Measurements from ENCODE around the gene TRPM4.
"Not testable (repeated sequence)": the region's sequence is repeated elsewhere in the genome, so short reads cannot be mapped to it uniquely, and the experiment has no call there.

The TRPM4 gene

DNA sequence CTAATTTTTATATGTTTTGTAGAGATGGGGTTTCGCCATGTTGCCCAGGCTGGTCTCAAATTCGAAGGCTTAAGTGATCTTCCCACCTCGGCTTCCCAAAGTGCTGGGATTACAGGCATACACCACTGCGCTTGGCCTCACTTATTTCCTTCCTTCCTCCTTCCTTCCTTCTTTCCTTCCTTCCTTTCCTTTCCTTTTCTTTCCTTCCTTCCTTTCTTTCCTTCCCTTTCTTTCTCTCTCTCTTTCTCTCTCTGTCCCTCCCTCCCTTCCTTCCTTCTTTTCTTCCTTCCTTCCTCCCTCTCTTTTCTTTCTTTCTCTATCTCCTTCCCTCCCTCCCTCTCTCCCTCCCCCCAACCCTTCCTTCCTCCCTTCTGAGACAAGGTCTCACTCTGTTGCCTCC is 36.8 kb downstream of the TRPM4 start:
- FAIRE-seq, result no peak

DNA sequence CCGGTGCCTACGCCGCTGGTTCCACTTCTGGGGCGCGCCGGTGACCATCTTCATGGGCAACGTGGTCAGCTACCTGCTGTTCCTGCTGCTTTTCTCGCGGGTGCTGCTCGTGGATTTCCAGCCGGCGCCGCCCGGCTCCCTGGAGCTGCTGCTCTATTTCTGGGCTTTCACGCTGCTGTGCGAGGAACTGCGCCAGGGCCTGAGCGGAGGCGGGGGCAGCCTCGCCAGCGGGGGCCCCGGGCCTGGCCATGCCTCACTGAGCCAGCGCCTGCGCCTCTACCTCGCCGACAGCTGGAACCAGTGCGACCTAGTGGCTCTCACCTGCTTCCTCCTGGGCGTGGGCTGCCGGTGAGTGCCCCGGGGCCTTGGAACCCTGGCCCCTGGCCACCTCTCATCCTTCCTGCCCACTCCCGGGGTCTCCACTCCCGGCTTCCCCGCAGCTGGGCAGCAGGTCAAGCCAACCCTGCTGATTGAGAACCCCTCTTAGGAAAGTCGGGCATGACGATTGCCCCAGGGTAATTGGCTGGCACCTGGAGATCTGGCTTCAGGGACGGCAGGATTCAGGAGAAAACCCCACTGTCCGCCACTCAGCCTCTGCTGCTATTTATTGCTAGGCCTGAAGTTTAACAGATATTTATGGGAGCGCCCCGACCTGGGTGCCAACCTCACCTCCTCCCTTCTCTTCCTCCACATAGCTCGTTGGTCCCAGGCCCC is 39.1 kb downstream of the TRPM4 start:
- no peak for FAIRE-seq

DNA sequence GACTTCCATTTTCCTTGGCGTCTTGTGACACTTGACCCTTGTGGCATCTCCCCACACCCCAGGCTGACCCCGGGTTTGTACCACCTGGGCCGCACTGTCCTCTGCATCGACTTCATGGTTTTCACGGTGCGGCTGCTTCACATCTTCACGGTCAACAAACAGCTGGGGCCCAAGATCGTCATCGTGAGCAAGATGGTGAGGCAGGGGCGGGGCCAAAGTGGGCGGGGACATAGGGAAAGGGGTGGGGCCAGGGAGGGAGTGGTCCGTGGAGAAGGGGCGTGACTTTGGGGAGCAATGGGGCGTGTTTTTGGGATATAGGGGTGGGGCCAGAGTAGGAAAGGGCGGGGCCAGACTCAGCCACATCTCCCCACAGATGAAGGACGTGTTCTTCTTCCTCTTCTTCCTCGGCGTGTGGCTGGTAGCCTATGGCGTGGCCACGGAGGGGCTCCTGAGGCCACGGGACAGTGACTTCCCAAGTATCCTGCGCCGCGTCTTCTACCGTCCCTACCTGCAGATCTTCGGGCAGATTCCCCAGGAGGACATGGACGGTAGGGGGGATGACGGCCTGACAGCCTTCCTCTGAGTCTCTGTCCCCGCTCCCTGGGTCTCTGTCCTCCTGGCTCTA is 42.8 kb downstream of the TRPM4 start:
- no peak for FAIRE-seq

DNA sequence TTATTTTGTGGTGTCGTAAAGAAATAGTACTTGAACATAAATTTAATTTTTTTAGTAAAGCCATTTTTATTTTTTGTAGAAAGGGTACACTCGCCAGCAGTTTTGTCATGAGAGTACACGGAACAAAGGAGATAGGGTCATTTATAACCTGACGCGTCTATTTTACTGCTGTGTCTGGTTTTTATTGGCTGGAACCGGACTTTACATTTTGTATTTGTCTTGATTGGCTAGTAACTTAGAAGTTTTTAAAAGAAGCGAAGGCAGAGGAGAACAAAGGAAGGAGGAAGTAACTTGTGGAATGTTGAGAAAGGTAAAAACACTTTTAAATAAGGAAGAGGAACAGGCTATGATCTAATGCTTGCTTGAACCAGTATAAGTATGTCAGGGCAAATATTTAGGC is 43.5 kb downstream of the TRPM4 start:
- FAIRE-seq, result no peak

DNA sequence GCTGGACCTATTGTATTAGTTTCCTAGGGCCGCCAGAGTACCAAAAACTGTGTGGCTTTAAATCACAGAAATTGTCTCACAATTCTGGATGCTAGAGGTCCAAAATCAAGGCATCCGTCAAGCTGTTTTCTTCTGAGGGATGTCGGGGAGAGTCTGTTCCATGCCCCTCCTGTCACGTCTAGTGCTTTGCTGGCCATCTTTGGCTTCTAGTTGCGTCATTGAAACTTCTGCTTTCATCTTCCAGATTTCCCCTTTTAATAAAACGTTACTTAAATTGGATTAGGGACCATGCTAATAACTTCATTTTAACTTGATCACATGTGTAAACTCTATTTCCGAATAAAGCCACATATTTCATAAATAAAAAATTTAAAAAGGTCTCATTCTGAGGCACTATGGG is 47.5 kb downstream of the TRPM4 start:
- no peak for FAIRE-seq

DNA sequence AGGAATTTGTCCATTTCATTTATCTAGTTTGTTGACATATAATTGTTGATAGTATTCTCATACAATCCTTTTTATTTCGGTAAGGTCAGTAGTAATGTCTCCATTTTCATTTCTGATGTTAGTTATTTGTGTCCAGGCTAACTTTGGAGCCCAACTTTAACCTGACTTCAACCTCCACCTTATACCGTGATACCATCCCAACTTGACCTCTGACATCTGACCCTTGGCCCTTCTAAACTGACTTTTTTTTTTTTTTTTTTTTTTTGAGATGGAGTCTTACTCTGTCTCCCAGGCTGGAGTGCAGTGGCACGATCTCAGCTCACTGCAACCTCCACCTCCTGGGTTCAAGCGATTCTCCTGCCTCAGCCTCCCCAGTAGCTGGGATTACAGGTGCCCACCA is 51.9 kb downstream of the TRPM4 start:
- not testable (repeated sequence) for FAIRE-seq

DNA sequence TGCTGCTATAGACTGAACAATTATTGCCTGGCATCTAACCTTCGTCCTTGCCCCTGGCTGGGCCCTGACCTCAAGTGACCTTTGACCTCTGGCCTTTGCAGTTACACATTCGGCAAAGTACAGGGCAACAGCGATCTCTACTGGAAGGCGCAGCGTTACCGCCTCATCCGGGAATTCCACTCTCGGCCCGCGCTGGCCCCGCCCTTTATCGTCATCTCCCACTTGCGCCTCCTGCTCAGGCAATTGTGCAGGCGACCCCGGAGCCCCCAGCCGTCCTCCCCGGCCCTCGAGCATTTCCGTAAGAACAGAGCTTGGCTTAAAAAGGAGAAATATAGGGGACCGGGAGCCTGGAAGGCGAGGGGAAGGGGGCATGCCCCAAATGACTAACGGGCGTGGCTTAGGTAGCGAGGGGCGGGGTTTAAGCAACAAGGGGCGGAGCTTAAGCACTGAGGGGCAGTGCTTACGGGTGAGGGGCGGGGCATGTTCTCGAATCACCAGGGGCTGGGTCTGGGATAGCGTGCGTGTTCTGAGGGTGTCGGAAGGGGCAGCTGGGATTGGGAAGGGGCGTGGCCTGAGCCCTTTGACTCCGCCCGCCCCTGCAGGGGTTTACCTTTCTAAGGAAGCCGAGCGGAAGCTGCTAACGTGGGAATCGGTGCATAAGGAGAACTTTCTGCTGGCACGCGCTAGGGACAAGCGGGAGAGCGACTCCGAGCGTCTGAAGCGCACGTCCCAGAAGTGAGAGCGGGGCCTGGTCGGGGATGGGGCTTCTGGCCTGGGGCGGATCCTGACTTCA is 52.7 kb downstream of the TRPM4 start:
- FAIRE-seq, result no peak

DNA sequence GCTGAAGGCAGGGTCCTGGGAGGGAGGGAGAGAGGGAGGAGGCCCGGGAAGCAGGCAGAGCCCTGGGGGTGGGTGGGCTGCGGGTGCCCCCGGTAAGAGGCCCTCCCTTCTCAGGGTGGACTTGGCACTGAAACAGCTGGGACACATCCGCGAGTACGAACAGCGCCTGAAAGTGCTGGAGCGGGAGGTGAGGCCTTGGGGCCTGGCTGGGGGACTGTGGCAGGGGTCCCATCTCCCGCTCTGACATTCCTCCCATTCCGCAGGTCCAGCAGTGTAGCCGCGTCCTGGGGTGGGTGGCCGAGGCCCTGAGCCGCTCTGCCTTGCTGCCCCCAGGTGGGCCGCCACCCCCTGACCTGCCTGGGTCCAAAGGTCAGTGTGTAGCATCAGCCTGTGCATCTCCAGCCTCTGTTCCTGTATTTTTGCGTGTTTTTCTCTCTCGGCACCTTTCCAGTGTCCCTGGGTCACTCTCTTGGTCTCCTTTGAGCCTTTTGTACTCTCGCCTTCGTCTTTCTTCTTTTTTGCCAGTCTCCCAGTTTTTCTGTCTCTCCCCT is 53.4 kb downstream of the TRPM4 start:
- no peak for FAIRE-seq

DNA sequence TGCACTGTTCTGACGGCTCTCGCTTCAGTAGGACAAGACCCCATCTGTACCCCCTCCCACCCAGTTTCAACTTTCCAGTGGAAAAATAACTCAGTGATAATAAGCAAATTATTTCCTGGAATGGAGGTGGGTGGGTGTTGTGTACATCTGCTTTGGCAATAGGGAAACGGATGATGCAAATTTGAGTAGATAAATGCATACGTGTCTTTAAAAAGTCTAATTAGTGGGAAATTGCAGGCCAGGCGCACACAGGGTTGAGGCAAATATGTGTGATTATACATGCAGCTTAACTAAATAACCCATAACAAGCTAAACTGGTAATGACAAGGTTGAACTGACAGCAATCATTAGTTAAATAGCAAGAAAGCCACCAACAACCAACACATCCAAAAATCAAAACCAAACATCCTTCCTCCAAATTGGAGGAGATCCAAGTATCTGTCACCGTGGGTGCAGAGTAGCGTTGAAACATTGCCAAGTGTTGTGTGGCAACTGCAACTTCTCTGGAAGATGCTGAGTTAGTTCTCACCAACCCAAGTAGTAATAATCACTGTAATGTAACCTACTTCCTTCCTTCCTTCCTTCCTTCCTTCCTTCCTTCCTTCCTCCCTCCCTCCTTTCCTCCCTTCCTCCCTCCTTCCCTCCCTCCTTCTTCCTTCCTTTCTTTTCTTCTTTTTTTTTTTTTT is 54.6 kb downstream of the TRPM4 start:
- FAIRE-seq, result no peak

DNA sequence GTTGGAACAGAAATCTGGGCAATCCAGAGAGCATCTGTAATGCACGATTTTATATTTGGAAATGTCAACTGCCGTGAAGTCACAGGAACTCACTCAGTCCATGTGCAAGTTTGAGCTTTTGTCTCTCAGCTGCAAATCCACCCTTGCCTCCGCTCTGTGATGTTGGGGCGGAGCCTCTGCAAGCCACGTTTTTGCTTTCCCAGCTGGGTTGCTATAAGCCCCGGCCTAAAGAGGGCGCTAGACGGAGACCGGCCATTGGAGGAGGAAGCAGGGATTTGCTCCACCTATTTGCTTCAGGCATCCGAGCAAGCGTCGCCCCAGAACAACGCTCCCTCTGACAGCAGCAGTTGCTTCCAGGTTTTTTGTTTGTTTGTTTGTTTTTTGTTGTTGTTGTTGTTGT is 56.2 kb downstream of the TRPM4 start:
- no peak for FAIRE-seq

DNA sequence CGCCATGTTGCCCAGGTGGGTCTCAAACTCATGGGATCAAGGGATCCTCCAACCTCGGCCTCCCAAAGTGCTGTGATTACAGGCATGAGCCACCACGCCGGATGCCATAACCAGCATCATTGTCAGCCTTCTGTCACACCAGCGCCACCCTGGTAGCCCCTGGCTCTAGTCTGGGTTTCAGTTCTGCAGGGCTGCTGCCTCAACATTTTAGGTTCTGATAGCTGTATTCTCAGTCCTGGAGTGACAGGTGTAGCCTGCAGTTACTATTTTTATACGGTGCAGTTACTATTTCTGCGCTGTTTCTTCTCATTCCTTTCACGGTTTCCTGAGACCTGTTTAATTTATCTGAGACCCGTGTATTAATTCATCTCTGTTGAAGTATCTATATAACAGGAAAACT is 57.1 kb downstream of the TRPM4 start:
- no peak for FAIRE-seq

DNA sequence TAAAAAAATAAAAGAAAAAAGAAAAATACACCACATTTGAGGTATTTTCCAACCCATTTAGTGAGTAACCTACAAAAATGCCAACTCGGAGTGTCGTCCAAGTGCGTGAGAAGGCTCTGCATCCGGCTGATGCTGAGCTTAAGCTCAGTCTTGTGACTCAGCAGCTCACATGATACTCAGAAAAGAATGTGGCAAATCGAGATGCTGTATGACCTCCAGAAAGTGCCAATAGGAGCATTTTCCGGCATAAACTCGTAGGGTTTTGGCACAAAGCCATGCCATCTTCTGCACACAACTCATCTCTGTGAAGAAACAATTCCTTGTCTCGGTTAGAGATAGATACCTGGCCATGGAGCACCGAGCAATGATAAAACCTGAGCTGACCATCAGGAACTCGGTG is 58.5 kb downstream of the TRPM4 start:
- FAIRE-seq, result no peak

DNA sequence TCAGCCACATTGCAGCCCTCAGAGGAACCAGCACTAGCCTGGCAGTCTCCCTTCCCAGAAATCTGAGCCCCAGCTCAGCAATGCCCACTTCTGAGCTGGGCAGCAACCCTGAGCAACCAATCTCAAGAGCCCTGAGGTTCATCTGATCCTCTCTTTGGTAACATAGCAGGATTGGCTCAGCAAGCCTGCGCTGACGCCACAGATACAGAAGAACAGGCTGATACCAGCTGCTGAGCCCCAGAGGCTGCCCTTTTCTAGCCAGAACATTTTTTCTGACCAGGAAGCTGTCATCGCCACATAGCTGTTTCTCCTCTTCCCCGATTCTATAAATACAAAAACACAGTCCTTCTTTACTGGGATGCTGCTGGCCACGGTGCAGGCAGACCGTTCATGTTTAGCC is 59.8 kb downstream of the TRPM4 start:
- no peak for FAIRE-seq

DNA sequence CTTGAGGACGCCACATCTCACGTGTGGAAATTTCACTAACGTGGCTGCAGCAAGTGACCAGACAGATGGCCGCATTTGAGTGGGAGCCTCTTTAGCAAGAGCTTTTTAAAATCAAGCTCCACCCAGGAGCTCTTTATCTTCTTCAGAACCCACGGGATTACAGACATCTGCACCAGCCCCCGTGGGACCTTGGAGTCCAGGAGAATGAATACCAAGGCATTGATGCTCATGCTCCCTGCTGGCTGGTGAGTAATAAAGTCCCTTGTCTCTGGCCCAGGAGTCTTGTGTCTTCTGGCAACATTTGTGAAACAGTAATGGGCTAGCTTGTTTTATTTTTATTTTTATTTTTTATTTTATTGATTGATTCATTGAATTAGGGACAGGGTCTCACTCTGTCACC is 64.4 kb downstream of the TRPM4 start:
- no peak for FAIRE-seq

DNA sequence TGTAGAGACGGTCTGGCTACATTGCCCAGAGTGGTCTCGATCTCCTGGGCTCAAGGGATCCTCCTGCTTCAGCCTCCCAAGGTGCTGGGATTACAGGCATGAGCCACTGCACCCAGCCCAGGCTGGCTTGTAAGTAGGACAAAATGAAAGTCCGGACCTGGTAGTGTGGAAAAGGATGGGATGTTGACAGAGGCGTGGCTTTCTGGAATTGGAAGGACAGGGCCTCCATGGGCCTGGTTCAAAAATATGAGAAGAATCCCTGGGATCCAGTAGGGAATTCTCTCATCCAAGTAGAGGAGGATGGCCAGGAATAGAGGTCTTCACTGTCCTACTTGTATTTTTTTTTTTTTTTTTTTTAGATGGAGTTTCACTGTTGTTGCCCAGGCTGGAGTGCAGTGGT is 64.9 kb downstream of the TRPM4 start:
- FAIRE-seq, result no peak

DNA sequence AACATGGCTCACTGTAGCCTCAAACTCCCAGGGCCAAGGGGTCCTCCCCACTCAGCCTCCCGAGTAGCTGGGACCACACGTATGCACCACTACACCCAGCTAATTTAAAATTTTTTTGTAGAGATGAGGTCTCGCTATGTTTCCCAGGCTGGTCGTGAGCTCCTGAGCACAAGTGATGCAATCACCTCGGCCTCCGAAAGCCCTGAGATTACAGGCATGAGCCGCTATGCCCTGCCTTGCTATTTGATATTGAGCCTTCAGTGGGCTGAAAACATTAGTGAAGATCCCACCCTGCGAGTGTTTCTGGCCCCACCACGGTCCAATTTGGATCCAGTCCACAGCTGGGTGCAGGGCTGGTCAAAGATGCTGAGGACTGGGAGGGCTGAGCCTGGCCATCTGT is 65.9 kb downstream of the TRPM4 start:
- no peak for FAIRE-seq

DNA sequence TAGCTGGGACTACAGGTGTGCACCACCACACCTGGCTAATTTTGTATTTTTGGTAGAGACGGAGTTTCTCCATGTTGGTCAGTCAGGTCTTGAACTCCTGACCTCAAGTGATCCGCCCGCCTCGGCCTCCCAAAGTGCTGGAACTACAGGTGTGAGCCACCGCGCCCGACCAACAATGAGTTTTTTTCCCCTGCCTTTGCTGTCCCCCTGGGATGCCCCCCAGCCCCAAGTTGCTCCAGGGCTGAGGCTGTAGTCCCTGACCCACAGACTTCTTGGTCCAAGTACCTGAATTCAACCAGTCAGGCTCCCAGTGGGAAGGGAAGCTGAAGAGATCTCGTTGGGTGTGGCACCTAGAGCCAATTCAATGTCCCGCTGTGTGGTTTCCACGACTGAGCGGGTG is 66.8 kb downstream of the TRPM4 start:
- FAIRE-seq, result not testable (repeated sequence)

DNA sequence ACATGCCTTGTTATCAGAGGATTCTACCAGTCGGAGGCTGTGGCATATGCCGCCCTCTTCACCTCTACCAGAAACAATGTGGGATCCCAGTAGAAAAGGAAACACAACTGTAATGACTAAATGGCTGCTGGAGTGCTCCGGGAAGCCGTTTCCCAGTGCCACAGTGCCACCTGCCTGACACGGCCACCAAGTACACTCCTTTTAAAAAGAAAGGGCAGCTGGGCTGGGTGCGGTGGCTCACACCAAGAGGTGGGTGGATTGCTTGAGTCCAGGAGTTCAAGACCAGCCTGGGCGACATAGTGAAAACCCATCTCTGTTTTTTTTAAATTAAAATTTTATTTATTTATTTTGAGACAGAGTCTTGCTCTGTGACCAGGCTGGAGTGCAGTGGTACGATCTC is 67.3 kb downstream of the TRPM4 start:
- FAIRE-seq, result no peak

DNA sequence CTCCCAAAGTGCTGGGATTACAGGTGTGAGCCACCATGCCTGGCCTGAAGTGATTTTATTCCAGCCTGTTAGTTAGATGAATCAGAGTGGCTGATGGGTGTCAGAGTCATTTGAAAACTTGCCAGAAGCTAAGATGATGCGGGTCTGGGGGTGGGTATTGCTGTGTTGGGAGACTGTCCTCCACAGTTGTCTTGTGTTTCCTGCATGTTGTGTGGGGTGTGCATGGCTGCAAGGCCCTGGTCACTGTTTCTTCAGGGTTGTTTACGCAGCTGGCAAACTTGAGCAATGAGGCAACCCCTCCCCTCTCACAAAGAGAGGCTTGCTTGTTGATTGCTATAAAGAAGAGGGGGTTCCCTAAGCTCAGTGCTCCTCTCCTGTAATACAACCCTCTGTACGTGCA is 71.8 kb downstream of the TRPM4 start:
- FAIRE-seq, result no peak

DNA sequence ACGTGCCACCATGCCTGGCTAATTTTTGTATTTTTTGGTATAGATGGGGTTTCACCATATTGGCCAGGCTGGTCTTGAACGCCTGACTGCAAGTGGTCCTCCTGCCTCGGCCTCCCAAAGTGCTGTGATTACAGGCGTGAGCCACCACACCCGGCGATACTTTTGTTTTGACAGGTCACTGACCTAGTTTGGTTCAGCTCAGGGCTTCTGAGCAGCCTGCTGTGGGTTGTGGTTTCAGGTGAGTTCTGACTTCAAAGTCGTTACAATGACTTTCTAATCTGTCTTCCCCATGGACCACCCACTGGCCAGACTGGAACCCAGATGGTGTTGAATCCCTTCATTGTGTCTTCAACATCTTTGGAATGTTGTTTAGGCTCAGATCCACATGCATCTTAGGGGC is 73.8 kb downstream of the TRPM4 start:
- FAIRE-seq, result no peak

DNA sequence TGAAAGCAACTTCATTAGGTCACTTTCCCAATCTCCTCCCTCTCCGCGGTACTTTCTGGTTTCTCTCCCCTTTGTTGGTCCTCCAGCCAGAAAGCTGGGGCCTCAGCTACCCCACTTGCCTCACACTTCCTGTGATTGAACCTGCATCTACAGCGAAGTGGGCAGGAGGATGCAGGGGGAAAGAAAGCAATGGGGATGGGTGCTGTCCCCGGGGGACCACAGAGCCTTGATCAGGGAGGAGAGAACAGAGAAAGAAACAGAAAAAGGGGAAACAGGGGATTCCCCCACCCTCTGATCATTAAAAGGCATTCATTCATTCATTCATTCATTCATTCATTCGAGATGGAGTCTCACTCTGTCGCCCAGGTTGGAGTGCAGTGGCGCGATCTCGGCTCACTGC is 74.2 kb downstream of the TRPM4 start:
- FAIRE-seq, result no peak

DNA sequence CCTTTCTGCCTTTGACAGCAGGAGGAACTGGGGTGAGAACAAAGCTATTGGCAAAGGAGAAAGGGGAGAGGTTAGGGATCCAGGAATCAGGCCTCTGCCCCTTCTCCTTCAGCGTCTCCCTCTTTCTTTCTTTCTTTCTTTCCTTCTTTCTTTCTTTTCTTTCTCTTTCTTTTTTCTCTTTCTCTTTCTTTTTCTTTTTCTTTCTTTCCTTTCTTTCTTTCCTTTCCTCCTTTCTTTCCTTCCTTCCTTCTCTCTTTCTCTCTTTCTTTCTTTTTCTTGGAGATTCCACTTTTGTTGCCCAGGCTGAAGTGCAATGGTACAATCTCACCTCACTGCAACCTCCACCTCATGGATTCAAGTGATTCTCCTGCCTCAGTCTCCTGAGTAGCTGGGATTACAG is 75.6 kb downstream of the TRPM4 start:
- FAIRE-seq, result no peak

DNA sequence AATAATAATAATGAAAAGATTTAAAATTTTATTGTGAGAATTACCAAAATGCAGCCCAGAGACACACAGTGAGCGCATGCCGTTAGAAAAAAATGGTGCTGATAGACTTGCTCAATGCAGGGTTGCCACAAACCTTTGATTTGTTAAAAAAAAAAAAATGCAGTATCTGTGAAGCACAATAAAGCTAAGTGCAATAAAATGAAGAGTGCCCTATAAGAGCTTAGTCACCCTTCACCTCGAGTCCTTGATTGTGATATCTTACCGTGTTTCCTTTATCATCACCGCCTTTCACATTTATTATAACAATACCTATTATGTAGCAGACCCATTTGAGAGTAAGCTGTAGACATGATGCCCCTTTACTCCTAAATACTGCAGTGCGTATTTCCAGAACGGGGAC is 84.2 kb downstream of the TRPM4 start:
- no peak for FAIRE-seq
